H1 (cell line): ENCODE measurements around the gene DPYD. TPM values are rescaled to one million over a fixed set of nuclear protein-coding genes. Genes with fewer than 3 reads are reported as not detected.

Experiments
- CHD7 ChIP-seq: fragments of 300-600 bp; sonication (generic); IDR thresholded peaks from 2 replicates; pipeline ENCODE4 v1.7.1; 2012; ENCODE audit warnings: low read length, moderate library complexity, mild to moderate bottlenecking, inconsistent platforms; ENCODE audit not compliant: insufficient replicate concordance
- polyA plus RNA-seq, 7 experiments: library from polyadenylated mRNA; depleted of rRNA in 3 of 7; stranded (reverse) in 5 of 7; unstranded in 2 of 7; fragments of >200 nt in 5 of 7; fragments of 200-250 nt in 2 of 7; gene quantifications; 1 replicate in 5 of 7; 2 replicates in 1 of 7; 4 replicates in 1 of 7; pipeline versions ENCODE4 v1.2.1 to v1.2.3, GENCODE V29; 2011 to 2013; ENCODE audit warnings: missing spikeins in 2 of 7, mixed read lengths in 2 of 7
- total RNA-seq: library from RNA; stranded (reverse); fragmentation: NEBNext Ultra II Directional; extraction: Animal tissue kit (Norgen Biotek cat#: 25700); gene quantifications from 2 replicates; pipeline ENCODE4 v1.2.1, GENCODE V29; 2021

Gene DPYD
- total and polyA plus RNA-seq, 2 of the 8 experiments (the other 6 are each of a cell fraction or from before 2014, with no cell fraction given), result 0.29 to 0.73 TPM

- TF ChIP-seq CHD7, result no peak
Observed at GRCh38 chr1:97307568-97307967, 613.3 kb downstream of the DPYD start (continued).
